GM19395 (cell line): ENCODE results near the gene SIK2.
"Not testable (repeated sequence)": the region's sequence is repeated elsewhere in the genome, so short reads cannot be mapped to it uniquely, and the experiment has no call there.

ENCODE experiments used
- ATAC-seq: cut with Tn5 transposase; IDR thresholded peaks from one replicate; pipeline ENCODE4 v1.9.1; 2021; ENCODE audit warnings: mild to moderate bottlenecking, moderate library complexity; ENCODE audit not compliant: unreplicated experiment

SIK2 gene

DNA sequence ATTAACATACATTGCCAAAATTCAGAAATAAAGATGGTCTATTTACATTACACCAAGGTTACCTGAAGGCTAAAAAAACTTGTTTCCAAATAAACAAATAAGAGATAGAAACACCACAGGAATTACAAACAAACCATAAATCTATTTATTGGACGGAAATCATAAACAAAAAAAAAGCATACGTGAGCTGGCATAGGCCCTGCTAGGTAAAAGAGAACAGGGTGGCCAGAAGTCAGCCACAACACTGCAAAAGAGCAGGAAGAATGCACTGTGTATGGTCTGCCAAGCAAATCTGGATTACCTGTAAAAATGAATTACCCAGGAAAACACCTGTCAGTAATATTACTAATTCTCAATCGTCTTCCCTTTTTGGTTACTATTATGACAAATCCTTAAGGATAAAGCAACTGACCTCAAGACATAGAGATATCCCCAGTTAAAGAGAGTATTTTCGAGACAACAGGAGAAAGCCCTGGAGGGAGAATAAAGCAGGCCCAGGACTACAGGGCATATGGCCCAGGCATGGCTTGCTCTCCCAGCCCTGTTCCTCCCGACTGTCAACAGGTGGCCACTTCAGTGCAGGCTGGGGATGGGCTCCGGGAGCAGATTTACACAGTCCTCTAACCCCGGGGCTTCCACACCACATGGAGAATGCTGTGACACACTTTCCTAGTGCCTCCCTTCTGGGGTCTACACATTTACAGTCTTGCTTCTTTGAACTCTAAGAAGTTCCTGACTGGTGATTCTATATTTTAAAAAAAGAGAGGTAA lies 146.0 kb downstream of the SIK2 start:
- ATAC-seq = no peak

DNA sequence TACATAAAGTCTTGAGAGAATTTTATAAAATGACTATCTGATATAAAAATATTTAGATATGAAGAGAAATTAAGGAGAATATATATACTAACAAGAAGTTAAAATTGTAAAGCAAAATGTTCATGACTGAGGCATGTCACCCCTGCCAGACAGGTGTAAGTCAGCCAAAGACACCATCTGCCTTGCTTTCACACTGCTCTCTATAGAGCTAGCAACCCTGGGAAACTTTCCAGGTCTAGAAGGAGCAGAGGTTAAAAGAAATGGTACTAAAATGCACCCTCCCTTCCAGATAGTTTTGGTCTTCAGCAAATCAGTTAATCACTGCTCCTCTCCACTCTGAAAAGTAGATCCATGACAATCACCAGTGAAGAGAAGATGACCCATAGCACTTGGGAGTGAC lies 147.4 kb downstream of the SIK2 start:
- no peak for ATAC-seq

DNA sequence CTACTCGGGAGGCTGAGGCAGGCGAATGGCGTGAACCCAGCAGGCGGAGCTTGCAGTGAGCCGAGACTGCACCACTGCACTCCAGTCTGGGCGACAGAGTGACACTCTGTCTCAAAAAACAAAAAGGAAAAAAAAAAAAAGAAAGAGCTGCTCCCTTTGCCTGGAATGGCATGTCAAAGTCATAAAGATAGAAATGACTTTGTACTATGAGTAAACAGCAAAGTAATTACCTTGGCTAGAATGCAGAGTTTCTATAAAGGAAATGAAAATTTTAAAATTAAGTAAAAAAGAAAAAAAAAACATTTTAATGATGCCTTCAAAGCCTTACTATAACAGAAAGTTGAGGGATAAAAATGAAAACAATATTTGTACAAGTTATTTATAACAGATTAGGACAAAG lies 153.8 kb downstream of the SIK2 start:
- ATAC-seq = no peak

DNA sequence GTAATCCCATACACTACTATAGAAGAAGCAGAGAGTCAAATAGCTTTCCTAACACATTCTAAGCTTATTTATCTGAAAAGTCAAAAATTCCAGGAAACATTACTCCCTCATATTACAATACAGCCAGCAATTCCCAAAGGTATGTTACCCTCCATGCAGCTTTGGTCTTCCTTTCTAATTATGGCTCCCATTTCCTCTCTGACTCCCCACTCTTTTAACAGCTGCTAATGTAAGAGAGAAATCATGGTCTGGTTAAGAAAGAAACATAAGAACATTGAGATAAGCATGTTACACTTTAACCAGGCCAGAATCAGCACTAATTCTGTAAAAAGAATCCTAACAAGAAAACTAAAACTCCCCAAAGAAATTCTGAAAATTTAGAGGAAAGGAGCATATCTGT lies 157.1 kb downstream of the SIK2 start:
- no peak for ATAC-seq

- no peak for ATAC-seq
These were observed 157.6 kb downstream of the SIK2 start for GRCh38 chr11:111759778-111760407.

DNA sequence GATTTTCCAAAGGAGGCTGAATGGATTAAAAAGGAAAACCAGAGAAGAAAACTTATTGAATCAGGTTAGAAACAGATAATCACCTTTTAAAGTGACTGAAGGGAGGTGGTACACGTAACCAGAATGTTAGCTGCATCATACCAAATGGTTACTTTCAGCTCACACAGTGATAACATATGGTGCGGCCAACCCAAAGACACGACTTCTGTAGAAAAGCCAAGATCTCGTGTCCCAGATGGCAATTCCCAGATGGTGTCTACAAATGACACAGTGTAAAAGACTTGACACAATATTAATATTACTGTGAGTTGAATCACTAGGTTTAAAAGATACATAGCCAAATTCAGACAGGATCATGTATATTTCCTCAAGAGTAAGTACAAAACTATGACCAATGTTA lies 158.8 kb downstream of the SIK2 start:
- no peak for ATAC-seq

GRCh38 chr11:111762526-111762925 lies 160.3 kb downstream of the SIK2 start:
- no peak for ATAC-seq

DNA sequence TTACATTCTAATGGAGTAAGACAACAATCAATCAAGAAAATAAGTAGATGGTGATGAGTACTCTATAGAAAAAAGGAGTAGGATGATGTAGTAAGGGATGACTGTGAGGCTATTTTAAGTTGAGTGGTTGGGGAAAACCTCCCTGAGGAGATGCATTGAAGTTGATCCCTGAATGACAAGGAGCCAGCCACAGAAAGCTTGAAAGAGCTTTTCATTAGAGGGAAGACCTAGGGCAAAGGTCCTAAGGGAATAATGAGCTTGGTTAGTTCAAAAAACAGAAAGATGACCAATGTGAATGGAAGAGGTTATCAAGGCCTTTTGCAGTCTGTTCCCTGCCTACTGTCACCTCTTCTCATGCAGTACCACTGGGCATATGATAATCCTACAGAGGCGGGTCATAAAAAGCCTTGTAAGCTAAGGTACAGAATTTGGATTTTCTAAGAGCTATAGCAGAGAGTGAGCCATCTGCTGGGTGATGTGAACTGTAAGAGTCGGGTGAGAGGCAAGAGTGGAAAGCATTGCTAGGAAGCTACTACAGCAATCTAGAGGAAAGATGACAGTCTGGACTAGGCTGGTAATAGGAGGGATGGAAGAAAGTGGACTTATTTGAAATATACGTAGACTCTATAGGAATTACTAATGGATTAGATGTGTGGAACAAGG lies 160.9 kb downstream of the SIK2 start:
- no peak for ATAC-seq

GRCh38 chr11:111764621-111765020 lies 162.4 kb downstream of the SIK2 start:
- no peak for ATAC-seq

GRCh38 chr11:111765320-111765983 lies 163.2 kb downstream of the SIK2 start:
- ATAC-seq = peak; percentile 47

DNA sequence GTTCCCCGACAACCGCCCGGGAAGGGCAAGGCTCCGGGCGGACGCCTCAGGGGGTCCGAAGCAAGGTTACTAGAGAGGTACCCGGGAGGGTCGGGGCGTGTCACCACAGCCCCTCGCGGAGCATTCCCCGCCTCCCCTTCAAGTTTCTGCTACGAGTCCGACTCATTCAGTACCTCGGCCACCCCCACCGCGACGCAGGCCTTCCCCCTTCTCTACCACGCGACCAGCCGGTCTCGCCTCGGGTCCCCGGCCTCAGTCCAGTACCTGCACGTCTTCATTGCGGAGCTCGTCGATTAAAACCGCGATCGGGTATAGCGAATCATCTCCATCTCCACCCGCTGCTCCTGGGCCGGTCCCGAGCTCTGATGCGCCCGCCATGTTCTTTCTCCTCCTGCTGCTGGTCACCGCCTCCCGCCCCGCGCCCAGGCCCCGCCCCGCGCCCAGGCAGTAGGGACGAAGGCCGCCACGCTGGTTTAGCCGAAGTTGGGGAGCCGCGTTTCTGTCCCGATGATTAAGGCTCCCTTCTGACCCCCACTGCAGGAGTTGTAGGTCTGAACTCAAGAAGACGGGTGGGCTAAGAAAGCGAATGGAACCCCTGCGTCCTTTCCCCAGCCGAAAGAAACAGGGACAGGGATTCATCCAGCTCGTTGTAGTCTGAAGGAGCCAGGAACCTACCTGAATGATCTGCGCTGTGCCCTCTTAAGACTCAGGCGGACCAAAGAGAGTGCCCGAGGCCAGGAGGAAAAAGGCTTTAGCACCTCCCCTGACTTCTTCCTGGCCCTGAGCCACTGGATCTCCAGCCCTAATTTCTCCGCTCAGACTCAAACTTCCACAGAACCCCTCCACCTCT lies 164.0 kb downstream of the SIK2 start, which contains the start of gene PPP2R1B:
PPP2R1B (minus strand) TSS at position 406 of the 850 bp plus-strand sequence; CDS start at position 378, 28 bp downstream.
- ATAC-seq = peak; percentile 93

GRCh38 chr11:111766834-111767142 lies 164.5 kb downstream of the SIK2 start:
- ATAC-seq = peak; percentile 21

DNA sequence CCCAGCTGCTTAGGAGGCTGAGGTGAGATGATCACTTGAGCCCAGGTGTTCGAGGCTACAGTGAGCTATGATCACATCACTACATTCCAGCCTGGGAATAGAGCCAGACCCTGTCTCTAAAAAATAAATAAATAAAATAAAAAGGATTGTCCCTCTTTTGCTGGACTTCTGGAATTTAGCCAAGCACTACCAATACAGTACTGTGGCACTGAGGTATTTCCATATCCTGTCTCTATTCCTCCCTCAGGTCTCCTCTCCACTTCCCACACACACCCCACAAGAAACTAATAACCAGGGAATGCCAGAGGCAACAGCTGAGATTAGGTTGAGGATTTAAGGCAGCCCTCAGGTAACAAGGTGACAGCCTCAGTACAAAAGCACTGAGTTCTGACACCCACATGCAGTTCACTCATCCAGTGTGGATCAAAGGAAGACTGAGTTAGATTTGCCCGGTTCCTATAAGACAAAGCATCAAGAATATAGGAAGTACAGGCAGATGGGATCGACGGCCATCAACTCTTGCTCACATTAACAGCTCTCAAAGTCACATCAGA lies 168.4 kb downstream of the SIK2 start:
- ATAC-seq = no peak

DNA sequence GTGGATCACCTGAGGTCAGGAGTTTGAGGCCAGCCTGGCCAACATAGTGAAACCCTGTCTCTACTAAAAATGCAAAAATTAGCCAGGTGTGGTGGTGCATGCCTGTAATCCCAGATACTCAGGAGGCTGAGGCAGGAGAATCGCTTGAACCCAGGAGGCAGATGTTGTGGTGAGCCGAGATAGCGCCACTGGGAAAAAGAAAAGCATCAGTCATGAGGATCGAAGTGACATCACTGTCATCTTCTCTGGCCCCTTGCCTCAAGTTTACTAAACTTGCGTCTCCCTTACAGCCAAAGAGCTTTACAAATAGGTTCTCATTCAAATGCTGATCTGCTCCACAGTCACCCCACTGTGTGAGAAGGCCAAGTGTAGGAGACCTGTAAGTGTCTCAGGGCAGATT lies 169.0 kb downstream of the SIK2 start:
- ATAC-seq = not testable (repeated sequence)

GRCh38 chr11:111772535-111772934 lies 170.3 kb downstream of the SIK2 start:
- no peak for ATAC-seq

DNA sequence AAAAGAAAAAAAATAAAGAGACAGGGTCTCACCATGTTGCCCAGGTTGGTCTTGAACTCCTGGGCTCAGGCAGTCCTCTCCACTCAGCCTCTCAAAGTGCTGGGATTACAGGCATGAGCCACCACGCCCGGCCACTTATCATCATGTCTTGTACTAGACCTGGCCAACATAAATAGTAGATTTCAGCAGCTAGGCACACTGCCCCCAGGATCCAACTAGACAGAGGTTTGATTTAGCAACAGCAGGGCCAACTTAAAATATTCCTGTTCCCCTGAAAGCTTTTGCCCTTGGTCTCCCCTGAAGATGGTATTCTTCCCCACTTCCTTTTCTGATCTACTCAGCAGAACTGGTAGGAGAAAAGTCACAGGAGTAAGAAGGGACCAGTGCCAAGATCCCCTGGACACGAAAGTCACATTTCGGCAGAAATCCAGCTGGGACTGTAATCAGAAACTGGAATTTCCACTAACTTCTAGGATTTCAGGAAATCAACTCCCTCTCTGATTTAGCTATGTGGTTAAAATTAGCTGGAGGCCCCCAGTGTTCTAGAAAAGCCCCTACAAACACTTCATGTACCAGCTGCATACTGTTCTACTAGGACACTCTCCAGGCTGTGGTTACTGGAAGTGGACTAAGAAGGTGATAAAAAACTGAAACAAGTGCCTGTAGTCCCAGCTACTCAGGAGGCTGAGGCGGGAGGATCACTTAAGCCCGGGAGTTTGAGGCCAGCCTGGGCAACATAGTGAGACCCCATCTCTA lies 172.9 kb downstream of the SIK2 start:
- ATAC-seq = no peak

- peak; percentile 98 for ATAC-seq
These were observed 174.3 kb downstream of the SIK2 start for GRCh38 chr11:111776398-111777093.

DNA sequence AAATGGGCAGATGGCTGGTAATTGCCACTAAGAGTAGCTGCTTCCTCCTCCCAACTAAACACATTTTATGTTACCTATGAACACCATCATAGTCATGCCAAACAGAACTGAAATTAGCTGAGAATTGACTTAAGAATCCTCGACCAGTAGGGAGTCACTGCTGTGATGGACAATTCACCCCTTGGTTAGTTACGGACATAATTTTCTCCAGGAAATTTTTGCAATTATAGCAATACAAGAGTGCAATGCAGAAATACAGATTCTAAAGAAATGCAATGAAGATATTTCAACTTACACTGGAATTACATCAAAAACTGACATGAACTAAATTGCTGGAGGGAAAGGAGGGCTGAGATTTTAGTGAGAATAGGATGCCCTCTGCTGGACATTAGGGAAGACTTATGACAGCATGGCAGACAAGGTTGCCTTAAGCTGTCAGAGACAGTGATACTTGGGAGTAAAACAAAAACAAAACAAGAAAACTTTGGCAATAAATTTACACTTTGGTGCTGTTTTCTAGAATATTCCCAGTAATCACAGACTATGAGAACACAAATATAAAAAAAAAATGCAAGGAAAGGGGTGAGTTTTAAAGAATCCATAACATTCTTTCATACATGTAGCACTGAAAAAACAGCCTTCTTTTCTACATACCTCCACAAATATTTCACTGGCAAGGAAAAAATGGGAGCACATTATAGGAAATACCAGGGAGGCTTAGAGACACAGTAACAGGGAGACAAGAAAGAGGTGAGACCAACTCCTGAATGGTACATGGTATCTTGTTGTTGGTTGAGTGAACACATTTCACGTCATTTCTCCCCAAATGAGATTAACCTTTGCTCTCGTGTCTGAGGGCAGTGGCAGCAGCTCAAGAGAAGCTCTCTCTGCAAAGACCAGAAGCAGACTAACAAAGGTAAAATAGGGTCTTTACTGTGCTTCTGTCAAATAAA lies 175.1 kb downstream of the SIK2 start:
- ATAC-seq = peak; percentile 50
